HL-60 (cell line): Measurements from ENCODE around the gene MAP2K5.

Experiments
- GABPA ChIP-seq: IDR thresholded peaks from 2 replicates; pipeline ENCODE4 v1.6.1; 2012; ENCODE audit warnings: low read depth
- POLR2AphosphoS5 ChIP-seq: IDR thresholded peaks from 2 replicates; pipeline ENCODE4 v1.6.1; 2012; ENCODE audit warnings: low read depth
- SPI1 ChIP-seq: IDR thresholded peaks from 2 replicates; pipeline ENCODE4 v1.6.1; 2012; ENCODE audit warnings: low read depth, mild to moderate bottlenecking, borderline replicate concordance
- TF ChIP-seq, protein P1 (sequence below): IDR thresholded peaks from one replicate; pipeline ENCODE4 v1.5.1; 2011; ENCODE audit warnings: low read length, control low read depth, inconsistent platforms; ENCODE audit not compliant: insufficient read depth
- TF ChIP-seq, protein P2 (sequence below): IDR thresholded peaks from 2 replicates; pipeline ENCODE4 v1.6.1; 2012; ENCODE audit warnings: low read depth; ENCODE audit not compliant: insufficient replicate concordance

DNA sequence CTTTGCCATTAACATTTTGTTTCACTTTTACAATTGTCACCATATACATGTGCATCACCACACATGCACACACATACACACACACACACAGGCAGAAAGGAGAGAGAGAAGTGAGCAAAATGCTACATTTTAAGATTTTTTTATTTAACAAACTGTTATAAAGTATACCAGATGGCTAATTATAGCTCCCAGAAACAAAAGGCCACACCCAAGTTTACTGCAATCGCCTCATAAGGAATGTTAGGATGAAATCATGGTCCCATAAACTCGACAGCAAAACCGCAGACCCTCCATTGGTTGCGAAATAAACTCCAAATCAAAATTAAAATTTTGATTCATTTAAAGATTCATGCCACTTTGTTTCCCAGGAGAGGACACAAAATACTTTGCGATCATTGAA, 37.7 kb upstream of the MAP2K5 start:
- TF ChIP-seq, protein P1, sequence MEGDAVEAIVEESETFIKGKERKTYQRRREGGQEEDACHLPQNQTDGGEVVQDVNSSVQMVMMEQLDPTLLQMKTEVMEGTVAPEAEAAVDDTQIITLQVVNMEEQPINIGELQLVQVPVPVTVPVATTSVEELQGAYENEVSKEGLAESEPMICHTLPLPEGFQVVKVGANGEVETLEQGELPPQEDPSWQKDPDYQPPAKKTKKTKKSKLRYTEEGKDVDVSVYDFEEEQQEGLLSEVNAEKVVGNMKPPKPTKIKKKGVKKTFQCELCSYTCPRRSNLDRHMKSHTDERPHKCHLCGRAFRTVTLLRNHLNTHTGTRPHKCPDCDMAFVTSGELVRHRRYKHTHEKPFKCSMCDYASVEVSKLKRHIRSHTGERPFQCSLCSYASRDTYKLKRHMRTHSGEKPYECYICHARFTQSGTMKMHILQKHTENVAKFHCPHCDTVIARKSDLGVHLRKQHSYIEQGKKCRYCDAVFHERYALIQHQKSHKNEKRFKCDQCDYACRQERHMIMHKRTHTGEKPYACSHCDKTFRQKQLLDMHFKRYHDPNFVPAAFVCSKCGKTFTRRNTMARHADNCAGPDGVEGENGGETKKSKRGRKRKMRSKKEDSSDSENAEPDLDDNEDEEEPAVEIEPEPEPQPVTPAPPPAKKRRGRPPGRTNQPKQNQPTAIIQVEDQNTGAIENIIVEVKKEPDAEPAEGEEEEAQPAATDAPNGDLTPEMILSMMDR, result no peak
- TF ChIP-seq POLR2AphosphoS5 (no peak), SPI1 (no peak), GABPA (no peak)
- TF ChIP-seq, protein P2, sequence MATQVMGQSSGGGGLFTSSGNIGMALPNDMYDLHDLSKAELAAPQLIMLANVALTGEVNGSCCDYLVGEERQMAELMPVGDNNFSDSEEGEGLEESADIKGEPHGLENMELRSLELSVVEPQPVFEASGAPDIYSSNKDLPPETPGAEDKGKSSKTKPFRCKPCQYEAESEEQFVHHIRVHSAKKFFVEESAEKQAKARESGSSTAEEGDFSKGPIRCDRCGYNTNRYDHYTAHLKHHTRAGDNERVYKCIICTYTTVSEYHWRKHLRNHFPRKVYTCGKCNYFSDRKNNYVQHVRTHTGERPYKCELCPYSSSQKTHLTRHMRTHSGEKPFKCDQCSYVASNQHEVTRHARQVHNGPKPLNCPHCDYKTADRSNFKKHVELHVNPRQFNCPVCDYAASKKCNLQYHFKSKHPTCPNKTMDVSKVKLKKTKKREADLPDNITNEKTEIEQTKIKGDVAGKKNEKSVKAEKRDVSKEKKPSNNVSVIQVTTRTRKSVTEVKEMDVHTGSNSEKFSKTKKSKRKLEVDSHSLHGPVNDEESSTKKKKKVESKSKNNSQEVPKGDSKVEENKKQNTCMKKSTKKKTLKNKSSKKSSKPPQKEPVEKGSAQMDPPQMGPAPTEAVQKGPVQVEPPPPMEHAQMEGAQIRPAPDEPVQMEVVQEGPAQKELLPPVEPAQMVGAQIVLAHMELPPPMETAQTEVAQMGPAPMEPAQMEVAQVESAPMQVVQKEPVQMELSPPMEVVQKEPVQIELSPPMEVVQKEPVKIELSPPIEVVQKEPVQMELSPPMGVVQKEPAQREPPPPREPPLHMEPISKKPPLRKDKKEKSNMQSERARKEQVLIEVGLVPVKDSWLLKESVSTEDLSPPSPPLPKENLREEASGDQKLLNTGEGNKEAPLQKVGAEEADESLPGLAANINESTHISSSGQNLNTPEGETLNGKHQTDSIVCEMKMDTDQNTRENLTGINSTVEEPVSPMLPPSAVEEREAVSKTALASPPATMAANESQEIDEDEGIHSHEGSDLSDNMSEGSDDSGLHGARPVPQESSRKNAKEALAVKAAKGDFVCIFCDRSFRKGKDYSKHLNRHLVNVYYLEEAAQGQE, result no peak
